K562 (cell line): ENCODE data around the gene TSPAN18. TPM values are rescaled to one million over a fixed set of nuclear protein-coding genes. Genes with fewer than 3 reads are reported as not detected.

Experiments used
- E2F6 ChIP-seq, 2 experiments: IDR thresholded peaks; 2 replicates each; pipeline ENCODE4 v1.6.1; 2011; ENCODE audit warnings: borderline replicate concordance in 1 of 2, control low read depth in 1 of 2, low read depth in 1 of 2, low read length in 1 of 2, mild to moderate bottlenecking in 1 of 2, mixed read lengths in 1 of 2, moderate library complexity in 1 of 2; ENCODE audit not compliant: insufficient read depth in 1 of 2, insufficient read length in 1 of 2, poor library complexity in 1 of 2, severe bottlenecking in 1 of 2; ENCODE audit errors: extremely low read depth in 1 of 2
- ID3 ChIP-seq, 2 experiments: fragments of 250-450 bp in 1 of 2; fragments of 450-650 bp in 1 of 2; sonication (Bioruptor Pico) in 1 of 2; IDR thresholded peaks; 2 replicates each; pipeline versions ENCODE4 v1.6.1 to v1.8.0; 2016 to 2021; ENCODE audit warnings: mild to moderate bottlenecking in 2 of 2, moderate library complexity in 2 of 2, missing compliant biosample characterization in 1 of 2, missing genetic modification characterization in 1 of 2
- L3MBTL2 ChIP-seq: fragments of 450-650 bp; IDR thresholded peaks from 2 replicates; pipeline ENCODE4 v1.6.1; 2016; ENCODE audit warnings: mild to moderate bottlenecking, moderate library complexity
- POLR2A ChIP-seq: fragments of 450-650 bp; conservative IDR thresholded peaks from 2 replicates; pipeline ENCODE4 v1.6.1; 2016
- RBM14 ChIP-seq: fragments of 200-400 bp; formaldehyde crosslinking; IDR thresholded peaks from 2 replicates; pipeline ENCODE4 v1.6.1; 2018; ENCODE audit warnings: low read depth, mild to moderate bottlenecking, low read length, moderate library complexity, borderline replicate concordance; ENCODE audit not compliant: insufficient read depth
- TFAM ChIP-seq: fragments of 250-450 bp; sonication (Bioruptor Pico); conservative IDR thresholded peaks from 2 replicates; pipeline ENCODE4 v1.5.0; 2021; ENCODE audit warnings: mild to moderate bottlenecking, moderate library complexity
- USF1 ChIP-seq: sonication (generic); formaldehyde crosslinking; IDR thresholded peaks from 2 replicates; pipeline ENCODE4 v1.9.0; 2022; ENCODE audit warnings: mild to moderate bottlenecking, missing genetic modification reagents
- ZNF561 ChIP-seq: fragments of 450-650 bp; formaldehyde crosslinking; conservative IDR thresholded peaks from 2 replicates; pipeline ENCODE4 v1.4.0; 2020; ENCODE audit warnings: mild to moderate bottlenecking, moderate library complexity
- polyA plus RNA-seq, 8 experiments: library from polyadenylated mRNA; depleted of rRNA in 4 of 8; stranded (reverse) in 5 of 8; unstranded in 3 of 8; fragments of >200 nt; fragmentation: Nextera tagmentation in 2 of 8; fragmentation: Illumina TruSeq in 1 of 8; extraction: Ambion mirVana in 2 of 8; extraction: Trizol in 1 of 8; gene quantifications; 2 replicates each; pipeline versions ENCODE4 v1.2.1 to v1.2.3, GENCODE V29; 2011 to 2014; ENCODE audit warnings: inconsistent platforms in 1 of 8, missing spikeins in 1 of 8
- total RNA-seq, 7 experiments: library from RNA; depleted of rRNA in 6 of 7; stranded (reverse); fragments of >200 nt in 6 of 7; fragmentation: Illumina TruSeq in 2 of 7; extraction: Trizol in 2 of 7; gene quantifications; 2 replicates each; pipeline versions ENCODE4 v1.2.1 to v1.2.3, GENCODE V29; 2011 to 2021; ENCODE audit warnings: low replicate concordance in 1 of 7
- TF ChIP-seq, protein P1 (sequence below), 2 experiments: fragments of 450-650 bp; conservative IDR thresholded peaks; 2 replicates each; pipeline ENCODE4 v1.6.1; 2017; ENCODE audit warnings: mild to moderate bottlenecking in 2 of 2, moderate library complexity in 2 of 2
- TF ChIP-seq, protein P2 (sequence below): fragments of 450-650 bp; IDR thresholded peaks from 2 replicates; pipeline ENCODE4 v1.6.1; 2016; ENCODE audit warnings: mild to moderate bottlenecking, moderate library complexity

Gene TSPAN18
- total and polyA plus RNA-seq, 9 of the 15 experiments (the other 6 are each of a cell fraction or from before 2014, with no cell fraction given), result 0.17 to 0.35 (median 0.22) TPM; not detected in 4

GRCh38 chr11:44695169-44695833 is 31.5 kb upstream of the TSPAN18 start (continued):
- TF ChIP-seq E2F6 (IDR thresholded peaks at IDR 0.05; ENCODE audit: borderline replicate concordance in 1 of 2, extremely low read depth in 1 of 2, insufficient read depth in 1 of 2, insufficient read length in 1 of 2, low read depth in 1 of 2, low read length in 1 of 2, poor library complexity in 1 of 2, severe bottlenecking in 1 of 2), result peak in 1 of 2 experiments; percentile 40
- TF ChIP-seq POLR2A, result no peak
- TF ChIP-seq, protein P1, sequence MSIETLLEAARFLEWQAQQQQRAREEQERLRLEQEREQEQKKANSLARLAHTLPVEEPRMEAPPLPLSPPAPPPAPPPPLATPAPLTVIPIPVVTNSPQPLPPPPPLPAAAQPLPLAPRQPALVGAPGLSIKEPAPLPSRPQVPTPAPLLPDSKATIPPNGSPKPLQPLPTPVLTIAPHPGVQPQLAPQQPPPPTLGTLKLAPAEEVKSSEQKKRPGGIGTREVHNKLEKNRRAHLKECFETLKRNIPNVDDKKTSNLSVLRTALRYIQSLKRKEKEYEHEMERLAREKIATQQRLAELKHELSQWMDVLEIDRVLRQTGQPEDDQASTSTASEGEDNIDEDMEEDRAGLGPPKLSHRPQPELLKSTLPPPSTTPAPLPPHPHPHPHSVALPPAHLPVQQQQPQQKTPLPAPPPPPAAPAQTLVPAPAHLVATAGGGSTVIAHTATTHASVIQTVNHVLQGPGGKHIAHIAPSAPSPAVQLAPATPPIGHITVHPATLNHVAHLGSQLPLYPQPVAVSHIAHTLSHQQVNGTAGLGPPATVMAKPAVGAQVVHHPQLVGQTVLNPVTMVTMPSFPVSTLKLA (conservative IDR thresholded peaks at IDR 0.05), result no peak
- peak; percentile 82 for TF ChIP-seq USF1 (CRISPR knock-in tag)
- TF ChIP-seq, protein P2, sequence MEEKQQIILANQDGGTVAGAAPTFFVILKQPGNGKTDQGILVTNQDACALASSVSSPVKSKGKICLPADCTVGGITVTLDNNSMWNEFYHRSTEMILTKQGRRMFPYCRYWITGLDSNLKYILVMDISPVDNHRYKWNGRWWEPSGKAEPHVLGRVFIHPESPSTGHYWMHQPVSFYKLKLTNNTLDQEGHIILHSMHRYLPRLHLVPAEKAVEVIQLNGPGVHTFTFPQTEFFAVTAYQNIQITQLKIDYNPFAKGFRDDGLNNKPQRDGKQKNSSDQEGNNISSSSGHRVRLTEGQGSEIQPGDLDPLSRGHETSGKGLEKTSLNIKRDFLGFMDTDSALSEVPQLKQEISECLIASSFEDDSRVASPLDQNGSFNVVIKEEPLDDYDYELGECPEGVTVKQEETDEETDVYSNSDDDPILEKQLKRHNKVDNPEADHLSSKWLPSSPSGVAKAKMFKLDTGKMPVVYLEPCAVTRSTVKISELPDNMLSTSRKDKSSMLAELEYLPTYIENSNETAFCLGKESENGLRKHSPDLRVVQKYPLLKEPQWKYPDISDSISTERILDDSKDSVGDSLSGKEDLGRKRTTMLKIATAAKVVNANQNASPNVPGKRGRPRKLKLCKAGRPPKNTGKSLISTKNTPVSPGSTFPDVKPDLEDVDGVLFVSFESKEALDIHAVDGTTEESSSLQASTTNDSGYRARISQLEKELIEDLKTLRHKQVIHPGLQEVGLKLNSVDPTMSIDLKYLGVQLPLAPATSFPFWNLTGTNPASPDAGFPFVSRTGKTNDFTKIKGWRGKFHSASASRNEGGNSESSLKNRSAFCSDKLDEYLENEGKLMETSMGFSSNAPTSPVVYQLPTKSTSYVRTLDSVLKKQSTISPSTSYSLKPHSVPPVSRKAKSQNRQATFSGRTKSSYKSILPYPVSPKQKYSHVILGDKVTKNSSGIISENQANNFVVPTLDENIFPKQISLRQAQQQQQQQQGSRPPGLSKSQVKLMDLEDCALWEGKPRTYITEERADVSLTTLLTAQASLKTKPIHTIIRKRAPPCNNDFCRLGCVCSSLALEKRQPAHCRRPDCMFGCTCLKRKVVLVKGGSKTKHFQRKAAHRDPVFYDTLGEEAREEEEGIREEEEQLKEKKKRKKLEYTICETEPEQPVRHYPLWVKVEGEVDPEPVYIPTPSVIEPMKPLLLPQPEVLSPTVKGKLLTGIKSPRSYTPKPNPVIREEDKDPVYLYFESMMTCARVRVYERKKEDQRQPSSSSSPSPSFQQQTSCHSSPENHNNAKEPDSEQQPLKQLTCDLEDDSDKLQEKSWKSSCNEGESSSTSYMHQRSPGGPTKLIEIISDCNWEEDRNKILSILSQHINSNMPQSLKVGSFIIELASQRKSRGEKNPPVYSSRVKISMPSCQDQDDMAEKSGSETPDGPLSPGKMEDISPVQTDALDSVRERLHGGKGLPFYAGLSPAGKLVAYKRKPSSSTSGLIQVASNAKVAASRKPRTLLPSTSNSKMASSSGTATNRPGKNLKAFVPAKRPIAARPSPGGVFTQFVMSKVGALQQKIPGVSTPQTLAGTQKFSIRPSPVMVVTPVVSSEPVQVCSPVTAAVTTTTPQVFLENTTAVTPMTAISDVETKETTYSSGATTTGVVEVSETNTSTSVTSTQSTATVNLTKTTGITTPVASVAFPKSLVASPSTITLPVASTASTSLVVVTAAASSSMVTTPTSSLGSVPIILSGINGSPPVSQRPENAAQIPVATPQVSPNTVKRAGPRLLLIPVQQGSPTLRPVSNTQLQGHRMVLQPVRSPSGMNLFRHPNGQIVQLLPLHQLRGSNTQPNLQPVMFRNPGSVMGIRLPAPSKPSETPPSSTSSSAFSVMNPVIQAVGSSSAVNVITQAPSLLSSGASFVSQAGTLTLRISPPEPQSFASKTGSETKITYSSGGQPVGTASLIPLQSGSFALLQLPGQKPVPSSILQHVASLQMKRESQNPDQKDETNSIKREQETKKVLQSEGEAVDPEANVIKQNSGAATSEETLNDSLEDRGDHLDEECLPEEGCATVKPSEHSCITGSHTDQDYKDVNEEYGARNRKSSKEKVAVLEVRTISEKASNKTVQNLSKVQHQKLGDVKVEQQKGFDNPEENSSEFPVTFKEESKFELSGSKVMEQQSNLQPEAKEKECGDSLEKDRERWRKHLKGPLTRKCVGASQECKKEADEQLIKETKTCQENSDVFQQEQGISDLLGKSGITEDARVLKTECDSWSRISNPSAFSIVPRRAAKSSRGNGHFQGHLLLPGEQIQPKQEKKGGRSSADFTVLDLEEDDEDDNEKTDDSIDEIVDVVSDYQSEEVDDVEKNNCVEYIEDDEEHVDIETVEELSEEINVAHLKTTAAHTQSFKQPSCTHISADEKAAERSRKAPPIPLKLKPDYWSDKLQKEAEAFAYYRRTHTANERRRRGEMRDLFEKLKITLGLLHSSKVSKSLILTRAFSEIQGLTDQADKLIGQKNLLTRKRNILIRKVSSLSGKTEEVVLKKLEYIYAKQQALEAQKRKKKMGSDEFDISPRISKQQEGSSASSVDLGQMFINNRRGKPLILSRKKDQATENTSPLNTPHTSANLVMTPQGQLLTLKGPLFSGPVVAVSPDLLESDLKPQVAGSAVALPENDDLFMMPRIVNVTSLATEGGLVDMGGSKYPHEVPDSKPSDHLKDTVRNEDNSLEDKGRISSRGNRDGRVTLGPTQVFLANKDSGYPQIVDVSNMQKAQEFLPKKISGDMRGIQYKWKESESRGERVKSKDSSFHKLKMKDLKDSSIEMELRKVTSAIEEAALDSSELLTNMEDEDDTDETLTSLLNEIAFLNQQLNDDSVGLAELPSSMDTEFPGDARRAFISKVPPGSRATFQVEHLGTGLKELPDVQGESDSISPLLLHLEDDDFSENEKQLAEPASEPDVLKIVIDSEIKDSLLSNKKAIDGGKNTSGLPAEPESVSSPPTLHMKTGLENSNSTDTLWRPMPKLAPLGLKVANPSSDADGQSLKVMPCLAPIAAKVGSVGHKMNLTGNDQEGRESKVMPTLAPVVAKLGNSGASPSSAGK, result peak; percentile 89
- TF ChIP-seq RBM14, result no peak
- TF ChIP-seq ID3 (CRISPR knock-in tag; IDR thresholded peaks at IDR 0.05), result no peak
- TF ChIP-seq ID3 (tag; IDR thresholded peaks at IDR 0.05), result no peak
- TF ChIP-seq L3MBTL2, result peak; percentile 84
- TF ChIP-seq ZNF561 (CRISPR knock-in tag), result no peak
- no peak for TF ChIP-seq TFAM (CRISPR knock-in tag)
